Peyer's patch (tissue), 4 donors: Measurements from ENCODE around the gene GALC.

Experiments
- CTCF ChIP-seq, 6 experiments: fragments of 450-650 bp in 4 of 6; fragments of 200-600 bp in 2 of 6; sonication (generic) in 1 of 6; IDR thresholded peaks; one replicate each; pipeline ENCODE4 v1.5.1; 2017 to 2019; ENCODE audit warnings: antibody characterized with exemption in 6 of 6, mild to moderate bottlenecking in 3 of 6, moderate library complexity in 1 of 6
- POLR2A ChIP-seq, 2 donors: fragments of 450-650 bp; IDR thresholded peaks; one replicate each; pipeline ENCODE4 v1.5.1; 2017; ENCODE audit warnings: antibody characterized with exemption in 2 of 2, mild to moderate bottlenecking in 2 of 2, moderate library complexity in 2 of 2

- no peak for TF ChIP-seq CTCF (IDR thresholded peaks at IDR 0.05)
- no peak for TF ChIP-seq POLR2A (IDR thresholded peaks at IDR 0.05)
These were observed 13.3 kb downstream of the GALC start for GRCh38 chr14:87979689-87980088.
